PC-9 (cell line): ENCODE data around the gene GPR146.

Source experiments
- CTCF ChIP-seq: fragments of 200-600 bp; sonication (generic); conservative IDR thresholded peaks from 2 replicates; pipeline ENCODE4 v1.6.1; 2017; ENCODE audit warnings: mixed run types, antibody characterized with exemption, mild to moderate bottlenecking, moderate library complexity
- EZH2 ChIP-seq: fragments of 200-600 bp; sonication (generic); IDR thresholded peaks from 2 replicates; pipeline ENCODE4 v1.8.0; 2017; ENCODE audit warnings: antibody characterized with exemption, low read depth

- no peak for TF ChIP-seq CTCF
- TF ChIP-seq EZH2: no peak
Observed at GRCh38 chr7:1085266-1085665, 40.9 kb downstream of the GPR146 start.
